Tibial artery (tissue), 4 donors: ENCODE results near the gene CDPF1.

Experiments used
- DNase-seq, 2 donors: peaks; one replicate each; pipeline ENCODE4 v3.0.0-alpha.2; 2019
- H3K27ac ChIP-seq, 2 donors: fragments of 200-600 bp; sonication (generic) in 1 of 2; 1 replicate in 1 of 2; 2 replicates in 1 of 2; pipeline ENCODE4 v1.5.1; 2018 to 2019; ENCODE audit warnings: mild to moderate bottlenecking in 1 of 2
- H3K27me3 ChIP-seq, 2 donors: fragments of 200-600 bp; sonication (generic) in 1 of 2; one replicate each; pipeline versions ENCODE4 v1.5.1 to v1.6.0; 2016 to 2019
- H3K36me3 ChIP-seq, 3 donors: fragments of 200-600 bp; sonication (generic) in 2 of 3; one replicate each; pipeline ENCODE4 v1.5.1; 2016 to 2019; ENCODE audit warnings: mild to moderate bottlenecking in 2 of 3
- H3K4me1 ChIP-seq, 4 donors: fragments of 200-600 bp; sonication (generic) in 2 of 4; 1 replicate in 3 of 4; 2 replicates in 1 of 4; pipeline ENCODE4 v1.5.1; 2016 to 2019
- H3K4me3 ChIP-seq, 2 donors: fragments of 200-600 bp; sonication (generic) in 1 of 2; 1 replicate in 1 of 2; 2 replicates in 1 of 2; pipeline ENCODE4 v1.5.1; 2018 to 2019; ENCODE audit warnings: mild to moderate bottlenecking in 2 of 2
- H3K9me3 ChIP-seq, 3 donors: fragments of 200-600 bp; sonication (generic) in 1 of 3; one replicate each; pipeline ENCODE4 v1.5.1; 2016 to 2019
- CTCF ChIP-seq, 2 experiments: fragments of 200-600 bp in 1 of 2; fragments of 450-650 bp in 1 of 2; IDR thresholded peaks; one replicate each; pipeline ENCODE4 v1.5.1; 2017 to 2019; ENCODE audit warnings: antibody characterized with exemption in 2 of 2, mild to moderate bottlenecking in 1 of 2, moderate library complexity in 1 of 2
- intact Hi-C: fragments of 100-400 bp; cut with DNase I; formaldehyde crosslinking; loops from one replicate; pipeline ENCODE4 v1.15.0; 2023; ENCODE audit warnings: low total_unique reads

CDPF1 gene

GRCh38 chr22:46250035-46250782, at the start of gene CDPF1:
TSS of gene CDPF1 (minus strand) at chr22:46250293. CDS start at chr22:46248284, 2,009 bp downstream.
- Histone ChIP-seq H3K9me3 (no peaks in the 10 kb centered on the region), H3K27me3 (no peaks in the 10 kb centered on the region), H3K4me1 (peaks cover 0 to 23% (median 15%) of the 10 kb centered on the region in 4 donors), H3K27ac (peak within 1 kb of the TSS; percentile 84 to 85), H3K4me3 (peak within 1 kb of the TSS; percentile 70), H3K36me3 (peaks cover 0 to 11% (median 0%) of the 10 kb centered on the region in 3 donors)
- intact Hi-C loops = loop anchor here (10.0 kb wide), 1 partner anchor 125 kb away; no protein-coding TSS in a partner anchor
- TF ChIP-seq CTCF (IDR thresholded peaks at IDR 0.05) = no peak
- peak; percentile 87 to 94 for DNase-seq

- no peaks in the 10 kb centered on the region for H3K27me3 ChIP-seq
- H3K36me3 ChIP-seq = peaks cover 0 to 2% (median 0%) of the 10 kb centered on the region in 3 donors
- peaks cover 0 to 18% (median 14%) of the 10 kb centered on the region in 4 donors for H3K4me1 ChIP-seq
- no peak overlapping the region for H3K27ac ChIP-seq
- no peak for TF ChIP-seq CTCF (IDR thresholded peaks at IDR 0.05)
- H3K9me3 ChIP-seq = no peaks in the 10 kb centered on the region
- intact Hi-C loops = no loop called here
- no peak overlapping the region for H3K4me3 ChIP-seq
- DNase-seq = no peak
Observed at GRCh38 chr22:46299101-46299500, 49.0 kb upstream of the CDPF1 start.

GRCh38 chr22:46297151-46297812, 47.2 kb upstream of the CDPF1 start:
- peak overlapping the region in 1 of 2 donors; percentile 88 for H3K27ac ChIP-seq
- no peak for DNase-seq
- peak overlapping the region; percentile 51 to 61 for H3K4me3 ChIP-seq
- H3K9me3 ChIP-seq = no peaks in the 10 kb centered on the region
- H3K27me3 ChIP-seq = no peaks in the 10 kb centered on the region
- intact Hi-C loops = no loop called here
- TF ChIP-seq CTCF (IDR thresholded peaks at IDR 0.05) = no peak
- peaks cover 0 to 18% (median 14%) of the 10 kb centered on the region in 4 donors for H3K4me1 ChIP-seq
- peaks cover 9 to 20% (median 14%) of the 10 kb centered on the region in 3 donors for H3K36me3 ChIP-seq

GRCh38 chr22:46296257-46297150, 46.4 kb upstream of the CDPF1 start, which contains the start of gene GTSE1:
TSS of gene GTSE1 (plus strand) at chr22:46296870. CDS start at chr22:46297401, 531 bp downstream.
- H3K4me3 ChIP-seq = peak within 1 kb of the TSS; percentile 51 to 61
- intact Hi-C loops = no loop called here
- peaks cover 0 to 7% (median 0%) of the 10 kb centered on the region in 3 donors for H3K9me3 ChIP-seq
- H3K36me3 ChIP-seq = peaks cover 16 to 28% (median 22%) of the 10 kb centered on the region in 3 donors
- TF ChIP-seq CTCF (IDR thresholded peaks at IDR 0.05) = peak in 1 of 2 experiments; percentile 5
- peak within 1 kb of the TSS; percentile 88 to 91 for H3K27ac ChIP-seq
- DNase-seq = peak; percentile 98
- H3K4me1 ChIP-seq = peaks cover 0 to 18% (median 14%) of the 10 kb centered on the region in 4 donors
- H3K27me3 ChIP-seq = no peaks in the 10 kb centered on the region
